Measurements from ENCODE around the gene TMCC2.
"Not testable (repeated sequence)": the region's sequence is repeated elsewhere in the genome, so short reads cannot be mapped to it uniquely, and the experiment has no call there.

TMCC2 gene

GRCh38 chr1:205279986-205280385 is 52.2 kb downstream of the TMCC2 start:
- FAIRE-seq, result no peak
- DNase-seq (ENCODE audit: low spot score), result peak; percentile 32

- not testable (repeated sequence) for DNase-seq (ENCODE audit: low spot score); FAIRE-seq
Measured at GRCh38 chr1:205280666-205281395, 53.1 kb downstream of the TMCC2 start.

- no peak for FAIRE-seq
- no peak for DNase-seq (ENCODE audit: low spot score)
Measured at GRCh38 chr1:205283270-205284147, 55.8 kb downstream of the TMCC2 start.

DNA sequence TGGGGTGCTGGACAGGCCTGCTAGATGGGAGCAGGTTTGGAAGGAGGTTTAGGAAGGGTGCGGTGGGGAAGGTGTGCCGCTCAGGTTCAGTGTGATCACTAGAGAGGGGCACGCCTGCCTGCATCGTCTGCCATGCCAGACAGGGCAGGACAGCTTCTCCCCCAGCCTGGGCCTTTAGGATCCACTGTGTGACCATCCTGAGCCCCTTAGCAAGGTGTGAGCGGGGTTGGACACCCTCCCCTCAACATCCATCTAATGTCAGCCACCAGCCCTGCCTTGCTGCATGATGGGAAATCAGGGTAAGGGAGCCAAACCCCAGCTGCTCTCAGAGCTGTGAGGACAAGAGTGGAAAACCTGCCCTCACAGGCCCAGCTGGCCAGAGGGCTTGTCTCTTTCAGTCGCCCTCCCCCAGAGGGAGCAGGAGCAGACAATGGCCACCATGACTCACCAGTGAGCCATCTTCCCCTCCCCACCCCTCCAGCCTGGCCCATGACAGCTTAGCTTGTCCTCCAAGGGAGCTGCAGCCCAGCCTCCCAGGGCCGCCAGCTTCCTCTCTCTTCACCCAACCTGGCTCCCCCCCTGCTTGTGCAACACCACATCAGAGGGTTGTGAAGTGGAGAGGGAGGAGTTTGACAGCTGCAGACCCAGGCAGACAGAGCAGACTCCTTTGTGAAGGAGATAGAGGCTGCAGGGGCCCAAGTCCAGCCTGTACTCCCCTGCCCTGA is 56.8 kb downstream of the TMCC2 start:
- FAIRE-seq, result peak; percentile 86
- DNase-seq (ENCODE audit: low spot score), result peak; percentile 96

GRCh38 chr1:205285381-205286101 is 57.8 kb downstream of the TMCC2 start:
- DNase-seq (ENCODE audit: low spot score) (peak; percentile 21), FAIRE-seq (no peak)

DNA sequence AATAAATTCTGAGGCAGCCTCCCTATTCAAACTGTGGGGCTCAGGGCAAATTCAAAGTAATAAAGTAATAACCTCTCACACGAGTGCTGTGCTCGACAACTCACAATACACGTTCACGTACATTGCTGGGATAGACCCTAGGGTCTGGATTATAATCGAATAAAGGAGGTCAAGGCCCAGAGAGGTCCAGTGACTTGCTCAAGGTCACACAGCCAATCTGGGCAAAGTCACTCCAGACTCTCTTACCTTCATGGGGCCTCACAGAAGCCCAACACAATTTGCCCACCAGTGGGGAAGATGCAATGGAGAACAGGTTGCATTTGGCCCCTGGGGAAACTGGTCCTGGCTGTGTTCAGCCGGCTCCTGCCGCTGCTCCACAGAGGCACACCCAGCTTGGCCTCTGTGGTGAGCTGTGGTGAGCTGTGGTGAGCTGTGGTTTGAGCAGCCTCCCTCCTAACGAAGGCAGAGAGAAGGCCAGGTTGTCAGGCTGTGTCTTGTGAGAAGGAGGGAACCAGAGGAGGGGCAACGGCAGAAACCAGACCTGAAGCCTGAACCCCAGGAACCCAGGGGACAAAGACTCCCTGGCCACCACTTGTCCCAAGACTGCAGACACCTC is 58.7 kb downstream of the TMCC2 start:
- DNase-seq (ENCODE audit: low spot score), result peak; percentile 63
- peak; percentile 49 for FAIRE-seq

DNA sequence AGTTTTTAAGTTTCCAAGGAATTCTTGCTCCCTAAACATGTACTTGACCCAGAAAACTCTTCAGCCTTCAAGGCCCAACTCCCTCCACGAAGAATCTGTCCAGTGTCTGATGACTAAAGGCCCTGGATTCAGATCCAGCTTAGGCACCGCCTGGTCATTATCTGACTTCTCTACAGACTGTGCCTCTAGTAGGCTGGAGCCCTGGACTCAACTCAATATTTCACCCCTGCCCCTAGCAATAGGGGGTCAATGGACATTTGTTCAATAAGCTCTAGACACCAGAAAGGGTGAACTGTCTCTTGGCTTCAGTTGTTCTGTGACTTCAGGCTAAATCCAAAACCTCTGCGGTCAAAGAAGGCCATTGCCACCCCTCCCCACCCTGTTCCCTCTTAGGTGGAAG is 59.3 kb downstream of the TMCC2 start:
- no peak for FAIRE-seq

DNA sequence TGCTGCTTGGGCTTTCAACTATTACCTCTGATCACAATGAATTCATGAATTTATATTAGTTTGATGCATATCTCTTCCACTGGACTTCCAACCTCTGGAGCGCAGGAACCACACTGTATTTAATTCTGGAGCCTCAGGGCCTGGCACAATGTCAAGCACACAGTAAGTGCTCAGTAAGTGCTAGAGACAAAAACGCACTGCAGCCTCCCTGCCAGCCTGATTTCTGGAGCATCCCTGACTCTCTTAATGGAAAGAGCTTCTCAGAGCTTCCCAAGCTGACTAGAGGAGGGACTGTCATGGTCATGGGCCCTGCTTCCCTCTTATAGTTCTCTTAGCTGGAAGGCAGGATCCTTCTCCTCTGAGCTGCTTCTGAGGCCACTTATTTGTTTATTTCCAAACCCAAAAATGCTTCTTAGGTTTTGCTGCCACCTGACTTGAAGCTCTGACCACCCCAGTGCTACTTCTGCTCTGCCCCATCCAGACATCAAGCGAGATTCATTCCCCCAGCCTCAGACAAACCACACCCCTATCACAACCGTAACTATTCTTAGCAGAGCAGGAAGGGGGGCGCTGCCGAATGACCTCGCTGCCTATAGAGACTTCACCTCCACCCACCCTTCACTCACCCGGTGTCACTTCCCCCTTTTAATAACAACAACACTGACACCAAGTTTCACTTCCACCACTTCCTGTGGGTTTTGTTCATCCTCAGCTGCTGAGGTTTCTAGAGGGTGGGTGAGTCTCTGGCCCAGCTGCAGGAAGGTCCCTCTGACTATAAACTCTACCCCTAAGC is 60.2 kb downstream of the TMCC2 start:
- FAIRE-seq, result no peak
- peak; percentile 56 for DNase-seq (ENCODE audit: low spot score)

More for the DNA sequence above, 59.3 kb downstream of the TMCC2 start:
- peak; percentile 6 for DNase-seq (ENCODE audit: low spot score)

DNA sequence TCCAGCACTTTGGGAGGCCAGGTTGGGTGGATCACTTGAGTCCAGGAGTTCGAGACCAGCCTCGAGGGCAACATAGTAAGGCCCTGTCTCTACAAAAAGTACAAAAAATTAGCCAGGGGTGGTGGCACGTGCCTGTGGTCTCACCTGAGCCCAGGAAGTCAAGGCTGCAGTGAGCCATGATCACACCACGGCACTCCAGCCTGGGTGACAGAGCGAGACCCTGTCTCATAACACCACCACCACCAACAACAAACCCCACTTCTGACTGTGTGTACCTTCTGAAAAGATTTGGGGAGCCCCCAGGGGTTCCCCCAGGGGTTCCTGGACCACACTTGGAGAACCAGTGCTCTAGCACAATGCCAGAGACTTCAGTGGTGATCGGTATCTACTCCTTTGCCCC is 63.9 kb downstream of the TMCC2 start:
- no peak for FAIRE-seq
- no peak for DNase-seq (ENCODE audit: low spot score)

DNA sequence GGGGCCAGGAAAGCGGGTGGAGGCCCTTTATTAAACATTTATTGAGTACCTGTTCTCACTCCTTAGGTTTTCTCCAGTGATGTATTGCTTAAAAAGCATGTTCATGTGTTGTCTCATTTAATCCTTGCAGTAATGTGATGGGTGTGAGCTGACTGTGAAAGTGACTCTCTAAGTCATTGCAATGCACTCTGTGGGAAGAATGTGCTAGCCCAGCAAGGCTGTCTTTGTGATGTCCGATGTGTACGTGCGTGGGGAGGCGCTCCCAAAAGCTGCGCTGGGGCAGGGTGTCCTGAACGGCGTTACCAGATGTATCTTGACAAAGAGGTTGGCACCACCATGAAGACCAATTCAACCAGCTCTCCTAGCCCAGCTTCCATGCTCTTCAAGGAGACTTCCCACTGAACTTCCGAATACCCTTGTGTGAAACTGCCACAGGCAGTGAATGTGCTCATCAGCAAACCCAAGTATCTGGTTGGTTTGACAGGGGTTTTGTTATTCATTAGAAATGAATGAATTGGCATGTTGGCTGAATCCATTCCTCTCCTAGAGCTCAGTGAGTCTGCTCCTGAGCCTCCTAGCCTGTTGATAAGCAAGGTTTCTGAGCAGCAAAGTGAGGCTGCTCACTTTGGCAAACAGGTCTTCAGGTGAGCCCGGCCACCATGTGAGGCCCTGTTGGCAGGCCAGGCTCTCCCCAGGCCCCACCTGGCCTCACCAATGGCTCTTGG is 65.8 kb downstream of the TMCC2 start:
- peak; percentile 11 for DNase-seq (ENCODE audit: low spot score)
- FAIRE-seq, result no peak

DNA sequence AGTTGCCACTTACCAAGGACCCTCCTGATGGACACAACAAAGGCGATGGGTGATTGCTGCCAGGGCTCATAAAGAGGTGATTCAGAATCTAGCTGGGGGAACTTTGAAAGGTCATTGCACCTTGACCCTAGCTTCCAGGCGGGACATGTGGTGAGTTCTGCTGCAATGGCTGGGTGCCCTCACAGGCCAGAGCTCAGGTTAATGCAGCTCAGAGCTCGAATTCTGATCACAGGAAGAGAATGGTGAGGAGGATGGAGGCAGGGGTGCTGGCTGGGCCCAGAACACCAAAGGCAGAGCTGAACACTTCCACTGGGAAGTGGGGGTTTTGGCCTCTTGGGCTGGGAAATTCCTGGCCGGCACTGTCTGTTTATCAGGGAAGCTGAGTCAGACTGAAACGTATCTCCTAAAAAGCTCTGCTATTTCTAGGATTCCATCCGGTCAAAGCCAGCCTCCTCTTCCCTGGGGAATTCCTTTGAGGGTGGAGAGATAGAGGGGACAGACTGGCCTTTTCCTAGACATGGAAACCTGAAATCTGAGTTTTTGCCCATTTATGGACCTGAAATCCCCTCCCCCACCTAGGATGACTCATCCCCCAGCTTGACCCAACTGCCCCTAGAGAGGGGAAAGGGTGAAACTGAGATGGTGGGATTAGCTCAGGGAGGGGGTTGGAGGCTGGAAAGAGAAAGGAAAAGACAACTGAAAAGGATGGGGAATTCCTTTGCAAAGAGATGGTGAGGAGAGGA is 66.6 kb downstream of the TMCC2 start:
- FAIRE-seq (peak; percentile 85), DNase-seq (ENCODE audit: low spot score) (peak; percentile 98)

GRCh38 chr1:205294934-205295333 is 67.2 kb downstream of the TMCC2 start:
- FAIRE-seq (no peak), DNase-seq (ENCODE audit: low spot score) (peak; percentile 35)

DNA sequence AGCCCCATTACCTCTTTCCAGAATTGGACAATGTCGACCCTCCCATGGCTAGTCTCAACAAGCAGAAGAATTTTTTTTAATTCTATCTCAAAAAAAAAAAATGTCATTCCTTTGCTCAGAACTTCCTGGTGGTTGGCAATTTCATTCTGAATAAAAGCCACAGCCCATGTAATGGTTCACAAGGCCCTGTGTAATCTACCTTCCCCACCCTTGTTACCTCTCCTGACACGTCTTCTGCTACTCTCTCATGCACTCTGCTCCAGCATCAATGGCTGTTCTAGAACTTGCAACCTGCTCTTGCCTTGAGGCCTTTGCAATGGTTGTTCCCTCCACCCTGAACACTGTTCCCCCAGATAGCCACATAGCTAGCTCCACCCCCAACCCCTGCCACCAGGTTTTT is 68.4 kb downstream of the TMCC2 start:
- DNase-seq (ENCODE audit: low spot score) (no peak), FAIRE-seq (no peak)

GRCh38 chr1:205297546-205298177 is 69.9 kb downstream of the TMCC2 start:
- FAIRE-seq, result not testable (repeated sequence)
- DNase-seq (ENCODE audit: low spot score), result peak; percentile 62

DNA sequence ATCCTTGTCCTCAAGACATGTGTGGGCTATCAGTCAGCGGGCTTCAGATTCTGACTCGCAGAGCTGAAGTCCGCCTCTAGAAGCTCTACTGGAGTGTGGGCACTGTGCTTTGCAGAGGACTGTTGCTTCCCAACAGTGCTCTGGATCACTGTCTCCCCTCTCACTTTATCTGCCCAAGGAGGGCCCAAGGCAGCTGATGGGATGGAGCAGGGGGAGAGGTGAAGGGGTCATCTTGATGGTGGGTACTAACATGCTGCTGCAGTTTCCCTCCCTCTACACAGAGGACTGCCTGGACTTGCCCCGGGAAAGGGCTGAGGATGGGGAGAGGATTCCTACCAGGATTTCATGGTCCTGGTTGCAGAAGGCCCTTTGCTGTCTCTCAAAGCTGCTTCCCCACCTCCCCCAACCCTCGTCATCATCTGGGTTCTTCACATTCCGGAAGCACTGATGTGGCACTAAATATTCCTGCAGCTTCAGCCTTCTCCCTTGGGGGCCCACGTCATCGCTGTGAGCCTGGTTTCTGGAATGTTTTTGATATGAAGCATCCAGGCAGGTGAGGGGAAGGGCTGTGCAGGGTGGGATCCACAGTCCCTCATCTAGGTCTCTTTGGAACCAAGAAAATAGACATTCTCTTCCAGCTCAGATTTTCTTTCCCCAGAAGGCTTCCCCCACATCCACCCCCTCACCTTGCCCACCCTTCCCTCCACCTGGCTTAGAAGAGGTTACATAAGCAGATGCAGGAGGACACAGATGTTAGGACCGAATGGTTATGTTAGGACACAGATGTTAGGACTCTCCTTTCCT is 70.6 kb downstream of the TMCC2 start:
- DNase-seq (ENCODE audit: low spot score) (peak; percentile 97), FAIRE-seq (peak; percentile 86)

- FAIRE-seq (no peak), DNase-seq (ENCODE audit: low spot score) (no peak)
Measured at GRCh38 chr1:205300149-205300548, 72.4 kb downstream of the TMCC2 start.

DNA sequence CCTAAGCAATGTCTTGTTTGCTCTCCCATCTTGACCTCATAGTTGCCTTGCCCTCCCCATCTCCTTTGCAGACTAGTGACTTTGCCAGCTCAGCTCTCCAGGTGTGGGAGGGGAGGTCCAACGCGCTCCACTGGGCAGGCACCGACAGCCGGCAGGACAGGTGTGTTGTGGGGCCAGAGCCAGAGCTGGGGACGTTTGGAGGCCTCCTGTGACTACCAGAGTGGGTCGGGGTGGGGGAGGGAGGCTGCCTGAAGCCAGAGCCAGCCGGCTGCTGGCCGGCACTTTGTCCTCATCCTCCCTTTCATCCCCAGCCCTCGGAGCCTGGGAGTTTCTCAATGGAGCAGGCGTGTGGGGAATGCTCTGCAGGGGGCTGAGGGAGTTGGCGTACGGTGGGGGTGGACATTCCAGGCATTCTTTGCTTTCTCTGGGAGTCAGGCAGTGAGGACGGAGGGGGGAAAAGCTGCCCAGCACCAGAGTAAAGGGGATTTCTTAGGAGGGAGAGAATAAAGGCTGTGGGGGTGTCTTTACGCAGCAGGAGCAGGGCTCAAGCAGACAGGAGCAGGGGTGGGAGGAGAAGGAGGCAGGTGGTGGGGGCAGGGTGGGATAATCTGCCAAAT is 73.6 kb downstream of the TMCC2 start:
- DNase-seq (ENCODE audit: low spot score) (peak; percentile 97), FAIRE-seq (peak; percentile 83)

All from RCC 7860 (cell line).